HG03103 (cell line): ENCODE results near the gene MBOAT2.
"Not testable (repeated sequence)": the region's sequence is repeated elsewhere in the genome, so short reads cannot be mapped to it uniquely, and the experiment has no call there.

Experiments used
- ATAC-seq: cut with Tn5 transposase; IDR thresholded peaks from one replicate; pipeline ENCODE4 v1.9.1; 2021; ENCODE audit warnings: low read depth; ENCODE audit not compliant: unreplicated experiment

Gene MBOAT2, protein sequence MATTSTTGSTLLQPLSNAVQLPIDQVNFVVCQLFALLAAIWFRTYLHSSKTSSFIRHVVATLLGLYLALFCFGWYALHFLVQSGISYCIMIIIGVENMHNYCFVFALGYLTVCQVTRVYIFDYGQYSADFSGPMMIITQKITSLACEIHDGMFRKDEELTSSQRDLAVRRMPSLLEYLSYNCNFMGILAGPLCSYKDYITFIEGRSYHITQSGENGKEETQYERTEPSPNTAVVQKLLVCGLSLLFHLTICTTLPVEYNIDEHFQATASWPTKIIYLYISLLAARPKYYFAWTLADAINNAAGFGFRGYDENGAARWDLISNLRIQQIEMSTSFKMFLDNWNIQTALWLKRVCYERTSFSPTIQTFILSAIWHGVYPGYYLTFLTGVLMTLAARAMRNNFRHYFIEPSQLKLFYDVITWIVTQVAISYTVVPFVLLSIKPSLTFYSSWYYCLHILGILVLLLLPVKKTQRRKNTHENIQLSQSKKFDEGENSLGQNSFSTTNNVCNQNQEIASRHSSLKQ

DNA sequence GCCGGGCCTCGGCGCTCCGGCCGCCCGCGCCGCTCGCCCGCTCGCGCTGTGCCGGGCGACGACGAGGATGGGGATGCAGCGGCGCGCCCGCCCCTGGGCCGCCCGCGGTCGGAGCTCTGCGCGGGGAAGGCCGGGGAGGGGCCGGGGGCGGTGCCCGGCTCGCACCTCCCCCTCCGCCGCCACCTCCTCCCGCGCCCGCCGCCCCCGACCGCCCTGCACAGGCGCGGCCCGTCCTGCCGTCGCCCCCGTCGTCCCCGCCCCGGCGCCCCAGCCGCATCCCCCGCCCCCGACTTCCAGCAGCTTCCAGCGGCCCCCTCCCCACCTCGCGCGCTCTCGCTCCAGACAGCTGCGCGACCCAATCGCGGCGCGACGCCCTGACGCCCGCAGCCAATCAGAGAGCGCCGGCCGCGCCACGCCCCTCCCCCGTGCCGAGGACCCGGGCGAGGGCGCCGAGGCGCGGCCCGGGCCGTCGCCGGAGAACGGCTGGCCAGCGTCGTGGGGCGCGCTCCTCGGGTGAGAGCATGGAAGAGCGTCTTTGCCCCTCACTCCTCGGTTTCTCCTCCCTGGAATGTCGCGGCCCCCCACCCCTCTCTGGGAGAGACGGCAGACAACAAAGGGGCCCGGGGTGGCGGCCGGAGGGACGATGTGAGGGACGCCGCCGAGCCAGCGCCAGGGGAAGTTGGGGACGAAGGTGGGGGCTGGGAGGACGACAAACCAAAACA is at the start of gene MBOAT2:
Gene MBOAT2 (minus strand): TSS at position 69 of the 722 bp plus-strand sequence. CDS start 70 bp downstream, outside the sequence.
- ATAC-seq = peak; percentile 93

GRCh38 chr2:9052821-9053533 is 49.5 kb upstream of the MBOAT2 start:
- no peak for ATAC-seq

- ATAC-seq = not testable (repeated sequence)
These were observed 48.0 kb upstream of the MBOAT2 start for GRCh38 chr2:9051451-9051850.

GRCh38 chr2:9050122-9050809 is 46.8 kb upstream of the MBOAT2 start:
- ATAC-seq = no peak

DNA sequence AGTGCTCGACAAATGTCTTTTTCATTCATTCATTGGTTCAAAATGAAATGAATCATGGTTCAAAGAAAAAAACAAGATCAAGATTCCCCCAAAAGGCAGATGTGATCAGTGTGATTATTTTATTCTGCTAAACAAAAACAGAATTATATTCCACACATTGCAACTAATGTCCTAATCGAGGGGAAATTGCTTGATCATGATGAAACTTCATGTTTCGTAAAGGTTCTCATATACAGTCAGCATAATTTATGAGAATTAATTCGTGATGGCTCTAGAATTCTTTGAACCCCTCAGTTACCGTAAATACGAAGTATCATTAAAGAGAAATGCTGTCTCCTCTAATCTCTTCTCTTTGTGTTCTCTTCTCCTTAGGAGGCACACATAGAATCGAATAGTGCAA is 42.1 kb upstream of the MBOAT2 start:
- no peak for ATAC-seq

DNA sequence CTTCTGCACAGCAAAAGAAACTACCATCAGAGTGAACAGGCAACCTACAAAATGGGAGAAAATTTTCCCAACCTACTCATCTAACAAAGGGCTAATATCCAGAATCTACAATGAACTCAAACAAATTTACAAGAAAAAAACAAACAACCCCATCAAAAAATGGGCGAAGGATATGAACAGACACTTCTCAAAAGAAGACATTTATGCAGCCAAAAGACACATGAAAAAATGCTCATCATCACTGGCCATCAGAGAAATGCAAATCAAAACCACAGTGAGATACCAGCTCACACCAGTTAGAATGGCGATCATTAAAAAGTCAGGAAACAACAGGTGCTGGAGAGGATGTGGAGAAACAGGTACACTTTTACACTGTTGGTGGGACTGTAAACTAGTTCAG is 40.0 kb upstream of the MBOAT2 start:
- ATAC-seq = not testable (repeated sequence)

DNA sequence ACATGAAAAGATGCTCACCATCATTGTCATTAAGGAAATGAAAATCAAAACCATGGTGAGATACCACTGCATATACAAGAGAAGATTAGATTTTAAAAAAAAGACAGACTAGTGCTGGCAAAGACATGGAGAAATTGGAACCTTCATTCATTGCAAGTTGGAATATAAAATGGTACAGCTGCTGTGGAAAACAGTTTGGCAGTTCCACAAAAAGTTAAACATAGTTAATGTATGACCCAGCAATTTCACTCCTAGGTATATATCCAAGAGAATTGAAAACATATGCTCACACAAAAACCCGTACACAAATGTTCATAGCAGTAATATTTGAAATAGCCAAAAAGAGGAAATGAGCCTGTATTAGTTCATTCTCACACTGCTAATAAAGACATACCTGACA is 33.7 kb upstream of the MBOAT2 start:
- no peak for ATAC-seq

GRCh38 chr2:9033385-9034168 is 30.1 kb upstream of the MBOAT2 start:
- no peak for ATAC-seq

- ATAC-seq = no peak
These were observed 29.2 kb upstream of the MBOAT2 start for GRCh38 chr2:9032536-9033255.

- ATAC-seq = no peak
These were observed 28.6 kb upstream of the MBOAT2 start for GRCh38 chr2:9032121-9032520.

DNA sequence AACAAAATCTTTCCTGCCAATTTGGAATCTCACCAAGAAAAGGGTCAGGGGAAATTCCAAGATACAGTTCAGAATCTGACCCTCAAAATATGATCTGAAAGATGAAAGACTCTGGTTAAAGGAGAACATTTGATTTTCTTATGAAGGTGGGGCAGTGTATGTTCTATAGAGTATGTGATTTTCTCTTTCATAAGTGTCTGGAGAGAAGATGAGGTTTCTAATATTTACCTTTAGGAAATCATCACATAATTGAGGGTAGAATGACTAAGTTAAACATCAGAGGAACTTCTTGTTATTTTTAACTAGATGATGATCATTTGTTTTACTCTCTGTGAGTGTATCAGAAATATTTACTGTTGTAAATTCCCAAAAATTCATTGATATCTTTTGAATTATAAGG is 27.8 kb upstream of the MBOAT2 start:
- ATAC-seq = no peak

GRCh38 chr2:9030841-9031240 is 27.4 kb upstream of the MBOAT2 start:
- no peak for ATAC-seq

DNA sequence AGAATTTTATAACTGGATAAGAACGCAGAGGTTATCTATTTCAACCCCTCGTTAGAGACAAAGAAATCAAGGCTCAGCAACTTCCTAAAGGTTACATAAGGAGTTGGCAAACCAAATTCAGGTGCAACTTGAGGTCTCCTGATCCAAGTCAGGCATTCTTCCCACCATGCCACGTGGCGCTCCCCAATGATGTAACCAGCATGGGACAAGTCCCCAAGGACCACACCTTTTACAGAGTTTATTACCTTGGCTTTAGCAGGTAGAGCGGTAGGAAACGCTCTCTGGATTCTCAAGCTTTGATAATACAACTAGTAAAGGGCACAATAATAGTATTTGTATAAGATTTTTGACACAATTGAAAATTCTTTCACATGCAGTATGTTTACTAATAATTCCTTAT is 26.7 kb upstream of the MBOAT2 start:
- no peak for ATAC-seq

DNA sequence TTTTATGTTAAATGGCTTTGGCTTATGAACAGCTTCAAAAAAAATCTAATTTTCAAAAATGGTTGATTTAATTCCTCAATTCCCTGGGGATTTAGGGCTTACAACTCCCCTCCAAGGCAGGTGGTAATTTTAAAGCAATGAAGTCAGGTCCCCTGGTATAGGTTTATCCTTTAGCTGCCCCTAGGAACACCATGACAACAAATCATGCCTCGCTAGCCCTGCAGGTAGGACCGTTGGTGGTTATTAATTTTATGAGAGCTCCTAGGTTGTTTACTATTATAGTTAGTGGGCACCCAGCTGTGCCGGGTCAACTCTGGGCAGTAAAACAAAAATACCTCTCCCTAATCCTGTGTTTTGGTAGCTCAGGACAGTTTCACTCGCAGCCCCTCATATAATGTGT is 26.2 kb upstream of the MBOAT2 start:
- no peak for ATAC-seq

- no peak for ATAC-seq
These were observed 24.4 kb upstream of the MBOAT2 start for GRCh38 chr2:9027884-9028283.

DNA sequence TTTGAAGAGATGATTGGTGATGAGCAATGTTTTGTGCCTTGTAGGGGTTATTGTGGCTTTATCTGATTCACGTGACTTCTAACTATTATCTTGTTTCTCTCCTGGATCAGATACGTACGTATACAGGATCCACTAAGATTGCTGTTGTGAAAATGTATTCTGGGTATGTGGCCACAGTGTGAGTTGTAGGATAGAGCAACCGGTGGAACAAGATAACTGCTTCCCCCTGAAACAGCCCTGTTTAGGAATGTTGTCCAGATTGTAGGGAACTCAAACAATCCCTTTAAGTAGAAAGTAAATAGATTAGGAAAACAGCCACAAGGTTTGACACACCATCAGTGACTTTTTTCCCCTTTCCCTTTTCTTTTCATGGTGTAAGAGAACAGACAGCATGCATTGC is 22.3 kb upstream of the MBOAT2 start:
- no peak for ATAC-seq

- no peak for ATAC-seq
These were observed 21.1 kb upstream of the MBOAT2 start for GRCh38 chr2:9024575-9024974.

- no peak for ATAC-seq
These were observed 18.2 kb upstream of the MBOAT2 start for GRCh38 chr2:9021563-9022211.

- no peak for ATAC-seq
These were observed 16.8 kb upstream of the MBOAT2 start for GRCh38 chr2:9020267-9020666.
